Endothelial cell of umbilical vein (primary cell): ENCODE measurements around the gene TPO. TPM values are rescaled to one million over a fixed set of nuclear protein-coding genes. Genes with fewer than 3 reads are reported as not detected.

Experiments used
- BruUV-seq: library from RNA; stranded (reverse); fragments of 400-500 nt; replicated peaks from 2 replicates; lab custom pipeline; 2021; lab: Mats Ljungman, UMichigan
- CTCF ChIA-PET: fragments of 300-600, 350-600 bp; sonication (Branson Sonifier 250); formaldehyde crosslinking; loops from one replicate; lab custom pipeline; 2021; ENCODE audit warnings: antibody characterized with exemption, inconsistent platforms; lab: Charles Lee
- POLR2A ChIA-PET: fragments of 300-600, 350-600 bp; sonication (Branson Sonifier 250); formaldehyde crosslinking; loops from one replicate; lab custom pipeline; 2021; ENCODE audit warnings: antibody characterized with exemption, inconsistent platforms; lab: Charles Lee
- DNase-seq: peaks from one replicate; pipeline ENCODE4 v3.0.0-alpha.2; 2011; ENCODE audit warnings: low read depth, low spot score
- FAIRE-seq: peaks from 2 replicates; lab custom pipeline; 2011; peaks lifted over from hg19 to GRCh38; lab: Jason Lieb, UNC
- H2AFZ ChIP-seq: 2 replicates; pipeline ENCODE4 v1.6.0; 2012; ENCODE audit warnings: low read depth, low read length, control low read depth, inconsistent platforms
- H3K27ac ChIP-seq: 2 replicates; pipeline ENCODE4 v1.5.1; 2011; ENCODE audit warnings: low read depth, mild to moderate bottlenecking, control low read depth, low read length, moderate library complexity; ENCODE audit not compliant: insufficient read depth
- H3K27me3 ChIP-seq, 2 experiments: 2 replicates each; pipeline versions ENCODE4 v1.6.0 to v1.6.1; 2011; ENCODE audit warnings: low read length in 2 of 2, mixed read lengths in 1 of 2; ENCODE audit not compliant: control insufficient read depth in 2 of 2, insufficient read depth in 2 of 2
- H3K36me3 ChIP-seq, 2 experiments: 2 replicates in 1 of 2; 3 replicates in 1 of 2; pipeline ENCODE4 v1.5.1; 2011; ENCODE audit warnings: low read length in 2 of 2, mild to moderate bottlenecking in 1 of 2, moderate library complexity in 1 of 2; ENCODE audit not compliant: control insufficient read depth in 2 of 2, insufficient read depth in 2 of 2; ENCODE audit errors: extremely low read depth in 1 of 2
- H3K4me1 ChIP-seq: 3 replicates; pipeline ENCODE4 v1.5.1; 2011; ENCODE audit warnings: mild to moderate bottlenecking, low read length; ENCODE audit not compliant: control insufficient read depth, insufficient read depth; ENCODE audit errors: extremely low read depth
- H3K4me2 ChIP-seq: 2 replicates; pipeline ENCODE4 v1.6.1; 2011; ENCODE audit warnings: low read length, control low read depth, mixed read lengths; ENCODE audit not compliant: insufficient read depth
- H3K4me3 ChIP-seq, 3 experiments: fragments of 200-600 bp in 1 of 3; sonication (generic), shearing (Covaris generic) in 1 of 3; replicated peaks in 1 of 3; 2 replicates each; pipeline ENCODE4 v1.5.1; 2011 to 2016; ENCODE audit warnings: control low read depth in 3 of 3, low read length in 3 of 3, mild to moderate bottlenecking in 2 of 3, inconsistent platforms in 1 of 3, low read depth in 1 of 3, moderate library complexity in 1 of 3; ENCODE audit not compliant: insufficient read depth in 1 of 3
- H3K79me2 ChIP-seq: 2 replicates; pipeline ENCODE4 v1.6.0; 2012; ENCODE audit warnings: low read length, inconsistent platforms; ENCODE audit not compliant: control insufficient read depth, insufficient read depth
- H3K9ac ChIP-seq: replicated peaks from 2 replicates; pipeline ENCODE3; 2011; ENCODE audit warnings: low read length, control low read depth; ENCODE audit not compliant: insufficient read depth; ENCODE audit errors: extremely low read depth
- H3K9me1 ChIP-seq: replicated peaks from 3 replicates; pipeline ENCODE4 v1.6.0; 2011; ENCODE audit warnings: mild to moderate bottlenecking, low read length; ENCODE audit not compliant: control insufficient read depth, insufficient read depth; ENCODE audit errors: extremely low read depth
- H3K9me3 ChIP-seq: replicated peaks from 2 replicates; pipeline ENCODE4 v1.5.1; 2012; ENCODE audit warnings: low read length, inconsistent platforms; ENCODE audit not compliant: control insufficient read depth, insufficient read depth
- H4K20me1 ChIP-seq: replicated peaks from 2 replicates; pipeline ENCODE3; 2011; ENCODE audit warnings: mild to moderate bottlenecking, low read length; ENCODE audit not compliant: control insufficient read depth, insufficient read depth; ENCODE audit errors: extremely low read depth
- CTCF ChIP-seq, 2 donors: IDR thresholded peaks; 1 replicate in 1 of 2; 2 replicates in 1 of 2; pipeline ENCODE4 v1.5.1; 2011; ENCODE audit warnings: low read length in 2 of 2, mild to moderate bottlenecking in 2 of 2, moderate library complexity in 2 of 2, control low read depth in 1 of 2, inconsistent platforms in 1 of 2, low read depth in 1 of 2; ENCODE audit not compliant: insufficient read depth in 1 of 2; ENCODE audit errors: extremely low read depth in 1 of 2
- EZH2 ChIP-seq: IDR thresholded peaks from 2 replicates; pipeline ENCODE4 v1.6.1; 2012; ENCODE audit warnings: borderline replicate concordance, low read depth, mild to moderate bottlenecking, moderate library complexity, low read length, inconsistent platforms; ENCODE audit not compliant: severe bottlenecking
- FOS ChIP-seq: IDR thresholded peaks from 2 replicates; pipeline ENCODE4 v1.6.1; 2011; ENCODE audit warnings: mild to moderate bottlenecking, low read length, moderate library complexity, borderline replicate concordance; ENCODE audit not compliant: insufficient read depth
- GATA2 ChIP-seq: IDR thresholded peaks from 2 replicates; pipeline ENCODE4 v1.7.0; 2011; ENCODE audit warnings: low read depth, mild to moderate bottlenecking, moderate library complexity, mixed read lengths, low read length; ENCODE audit not compliant: insufficient read length, insufficient read depth
- JUN ChIP-seq: IDR thresholded peaks from 2 replicates; pipeline ENCODE4 v1.6.1; 2011; ENCODE audit warnings: borderline replicate concordance, low read depth; ENCODE audit not compliant: insufficient read length, insufficient read depth
- MAX ChIP-seq: IDR thresholded peaks from 2 replicates; pipeline ENCODE4 v1.6.1; 2011; ENCODE audit not compliant: insufficient read depth, insufficient read length
- MYC ChIP-seq: IDR thresholded peaks from one replicate; pipeline ENCODE4 v1.6.1; 2011; ENCODE audit warnings: mild to moderate bottlenecking, low read depth, low read length
- POLR2A ChIP-seq: IDR thresholded peaks from 2 replicates; pipeline ENCODE4 v1.6.1; 2012; ENCODE audit warnings: low read depth, mild to moderate bottlenecking, control low read depth, low read length
- POLR2AphosphoS5 ChIP-seq: IDR thresholded peaks from 2 replicates; pipeline ENCODE4 v1.6.1; 2012; ENCODE audit warnings: low read depth, mild to moderate bottlenecking, control low read depth, low read length, moderate library complexity; ENCODE audit not compliant: insufficient read depth
- dilution Hi-C: fragments of 300-500 bp; cut with MboI; formaldehyde crosslinking; loops from one replicate; pipeline ENCODE4 v1.15.0; 2019; ENCODE audit warnings: low sequenced_read_pairs; ENCODE audit not compliant: extremely low pct_ligation_motif_present
- intact Hi-C: fragments of 100-400 bp; cut with micrococcal nuclease; formaldehyde crosslinking; loops from one replicate; pipeline ENCODE4 v1.10.0; 2022
- polyA plus RNA-seq, 4 experiments: library from polyadenylated mRNA; depleted of rRNA in 3 of 4; stranded (reverse) in 3 of 4; unstranded in 1 of 4; fragments of >200 nt; gene quantifications; 2 replicates each; pipeline versions ENCODE4 v1.2.1 to v1.2.3, GENCODE V29; 2011 to 2012; ENCODE audit warnings: missing spikeins in 1 of 4
- total RNA-seq: library from RNA; stranded (reverse); gene quantifications from 2 replicates; pipeline ENCODE4 v1.2.3, GENCODE V29; 2021

TPO gene
- total and polyA plus RNA-seq, 2 donors (not counting 3 experiments of a cell fraction or from before 2014, with no cell fraction given): not detected

DNA sequence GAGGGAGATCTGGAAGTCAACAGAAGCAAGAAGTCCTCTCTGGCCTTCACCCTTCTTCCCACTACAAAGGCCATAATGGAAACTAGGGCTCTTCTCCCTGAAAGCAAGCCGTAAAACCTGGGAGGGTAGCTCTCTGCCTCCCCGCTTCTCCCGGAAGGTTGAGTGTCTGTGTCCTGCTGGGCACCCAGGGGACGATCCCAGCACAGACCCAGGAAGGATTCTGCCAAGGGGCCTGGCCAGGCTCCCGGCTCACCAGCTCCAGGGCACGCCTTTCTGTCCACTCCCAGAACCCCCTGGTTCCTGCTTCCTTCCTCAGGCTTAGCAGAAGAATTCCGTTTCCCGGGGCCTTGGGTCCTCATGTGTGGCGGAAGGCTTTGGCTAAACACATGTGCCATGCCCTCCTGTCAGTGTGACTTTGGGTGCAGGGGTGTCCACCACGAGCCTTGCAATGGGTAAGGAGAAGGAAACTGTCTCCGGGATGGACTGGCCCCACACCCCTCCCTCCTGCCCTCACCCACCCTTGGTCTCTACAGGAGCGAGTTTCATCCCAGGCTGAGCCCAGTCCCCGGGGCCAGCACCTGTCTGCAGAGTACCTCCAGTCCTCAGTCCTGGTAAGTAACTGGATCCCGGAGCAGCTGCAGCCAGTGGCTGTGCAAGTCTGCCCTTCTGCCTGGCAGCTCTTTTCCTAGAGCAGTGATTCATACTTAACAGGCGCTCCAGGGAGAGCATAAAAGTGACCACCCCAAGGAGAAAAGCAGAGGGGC, 135.8 kb downstream of the TPO start:
- Histone ChIP-seq H3K36me3 (no peaks in the 10 kb centered on the region), H3K27ac (no peak overlapping the region), H3K4me3 (no peak overlapping the region), H3K79me2 (no peaks in the 10 kb centered on the region), H3K9me1 (no peaks in the 10 kb centered on the region), H2AFZ (no peak overlapping the region), H3K4me2 (no peak overlapping the region), H3K27me3 (no peaks in the 10 kb centered on the region), H3K9me3 (no peaks in the 10 kb centered on the region), H3K9ac (no peak overlapping the region), H4K20me1 (no peaks in the 10 kb centered on the region), H3K4me1 (no peaks in the 10 kb centered on the region)
- FAIRE-seq (no peak), DNase-seq (no peak)
- BruUV-seq: no TSS peak
- ChIA-PET POLR2A (no interaction called here), CTCF (interaction anchor here (0.7 to 1.2 kb wide), 3 partner anchors 38 to 842 kb away, joined by 3 read pairs; no protein-coding TSS in a partner anchor)
- TF ChIP-seq EZH2: no peak
- no peak for TF ChIP-seq JUN
- TF ChIP-seq POLR2A: no peak
- TF ChIP-seq GATA2: no peak
- no peak for TF ChIP-seq POLR2AphosphoS5
- TF ChIP-seq MAX: no peak
- TF ChIP-seq MYC: no peak
- no peak for TF ChIP-seq CTCF (IDR thresholded peaks at IDR 0.05; ENCODE audit: extremely low read depth in 1 of 2, insufficient read depth in 1 of 2, low read depth in 1 of 2, low read length in 2 of 2)
- no peak for TF ChIP-seq FOS
- intact Hi-C loops (no loop called here), dilution Hi-C loops (no loop called here)
